Measurements from ENCODE around the gene HMGB2.

Gene HMGB2

DNA sequence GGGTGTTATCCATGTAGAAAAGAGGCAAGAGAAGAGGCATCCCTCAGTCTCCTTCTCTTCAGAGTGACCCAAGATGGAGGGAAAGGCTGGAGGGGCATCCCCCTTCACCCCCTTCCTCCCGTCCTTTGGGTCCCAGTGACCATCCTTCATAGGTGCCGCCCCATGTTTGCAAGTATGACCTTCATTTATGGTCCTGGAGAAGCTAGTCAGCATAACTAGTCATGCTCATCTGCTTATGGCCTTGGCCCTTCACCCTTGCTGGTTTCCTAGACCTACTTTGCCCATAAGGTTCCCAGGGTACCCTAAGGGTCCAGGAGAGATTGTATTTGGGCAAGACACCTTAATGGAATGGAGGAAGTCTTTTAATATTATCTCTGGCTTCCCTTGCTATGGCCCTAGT is 46.7 kb downstream of the HMGB2 start:
- H3K79me2 ChIP-seq (ENCODE audit: control insufficient read depth, low read length), result peaks cover 9% of the 10 kb centered on the region

DNA sequence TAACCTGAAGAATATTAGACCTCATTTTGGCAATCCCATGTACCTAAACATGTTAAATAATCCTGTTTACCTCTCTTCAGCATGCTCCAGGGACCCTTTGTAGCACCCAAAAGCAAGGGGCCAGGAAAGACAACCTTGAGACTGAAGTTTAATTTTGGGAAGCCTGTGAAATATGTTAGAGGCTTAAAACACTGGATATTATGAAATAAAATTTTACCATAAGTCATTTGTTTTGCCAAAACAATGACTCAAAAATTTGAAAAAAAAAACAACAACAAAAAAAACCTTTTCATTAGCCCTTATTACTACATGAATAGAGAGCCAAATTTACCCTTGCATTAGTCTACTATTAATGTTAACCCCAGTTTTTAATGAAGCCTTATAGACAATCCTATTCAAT is 49.7 kb downstream of the HMGB2 start:
- Histone ChIP-seq H3K4me1 (ENCODE audit: control insufficient read depth, low read length) (no peaks in the 10 kb centered on the region), H3K27me3 (ENCODE audit: control insufficient read depth, low read length) (no peaks in the 10 kb centered on the region), H3K27ac (ENCODE audit: low read depth, low read length) (no peak overlapping the region), H3K9me2 (replicated peaks; ENCODE audit: control insufficient read depth, low read length) (no peaks in the 10 kb centered on the region), H3K4me3 (ENCODE audit: low read length) (no peak overlapping the region), H3K9me3 (ENCODE audit: control insufficient read depth, insufficient read depth, low read length) (peaks cover 39% of the 10 kb centered on the region), H3K36me3 (ENCODE audit: control insufficient read depth, low read length) (peaks cover 15% of the 10 kb centered on the region), H3K79me2 (ENCODE audit: control insufficient read depth, low read length) (peaks cover 24% of the 10 kb centered on the region), H4K20me1 (ENCODE audit: control insufficient read depth, insufficient read depth, low read depth, low read length) (no peaks in the 10 kb centered on the region), H3F3A (ENCODE audit: control insufficient read depth, insufficient read depth) (no peaks in the 10 kb centered on the region), H3K4me2 (ENCODE audit: low read length) (no peak overlapping the region)
- TF ChIP-seq, protein P1, sequence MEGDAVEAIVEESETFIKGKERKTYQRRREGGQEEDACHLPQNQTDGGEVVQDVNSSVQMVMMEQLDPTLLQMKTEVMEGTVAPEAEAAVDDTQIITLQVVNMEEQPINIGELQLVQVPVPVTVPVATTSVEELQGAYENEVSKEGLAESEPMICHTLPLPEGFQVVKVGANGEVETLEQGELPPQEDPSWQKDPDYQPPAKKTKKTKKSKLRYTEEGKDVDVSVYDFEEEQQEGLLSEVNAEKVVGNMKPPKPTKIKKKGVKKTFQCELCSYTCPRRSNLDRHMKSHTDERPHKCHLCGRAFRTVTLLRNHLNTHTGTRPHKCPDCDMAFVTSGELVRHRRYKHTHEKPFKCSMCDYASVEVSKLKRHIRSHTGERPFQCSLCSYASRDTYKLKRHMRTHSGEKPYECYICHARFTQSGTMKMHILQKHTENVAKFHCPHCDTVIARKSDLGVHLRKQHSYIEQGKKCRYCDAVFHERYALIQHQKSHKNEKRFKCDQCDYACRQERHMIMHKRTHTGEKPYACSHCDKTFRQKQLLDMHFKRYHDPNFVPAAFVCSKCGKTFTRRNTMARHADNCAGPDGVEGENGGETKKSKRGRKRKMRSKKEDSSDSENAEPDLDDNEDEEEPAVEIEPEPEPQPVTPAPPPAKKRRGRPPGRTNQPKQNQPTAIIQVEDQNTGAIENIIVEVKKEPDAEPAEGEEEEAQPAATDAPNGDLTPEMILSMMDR (IDR thresholded peaks at IDR 0.05; ENCODE audit: low read depth, low read length, poor library complexity, severe bottlenecking), result no peak

More for the DNA sequence above, 46.7 kb downstream of the HMGB2 start:
- Histone ChIP-seq H3F3A (ENCODE audit: control insufficient read depth, insufficient read depth) (no peaks in the 10 kb centered on the region), H3K27ac (ENCODE audit: low read depth, low read length) (no peak overlapping the region), H3K4me3 (ENCODE audit: low read length) (no peak overlapping the region), H4K20me1 (ENCODE audit: control insufficient read depth, insufficient read depth, low read depth, low read length) (no peaks in the 10 kb centered on the region), H3K27me3 (ENCODE audit: control insufficient read depth, low read length) (no peaks in the 10 kb centered on the region), H3K36me3 (ENCODE audit: control insufficient read depth, low read length) (peaks cover 12% of the 10 kb centered on the region), H3K4me2 (ENCODE audit: low read length) (no peak overlapping the region), H3K4me1 (ENCODE audit: control insufficient read depth, low read length) (no peaks in the 10 kb centered on the region), H3K9me2 (replicated peaks; ENCODE audit: control insufficient read depth, low read length) (no peaks in the 10 kb centered on the region), H3K9me3 (ENCODE audit: control insufficient read depth, insufficient read depth, low read length) (peaks cover 31% of the 10 kb centered on the region)
- TF ChIP-seq, protein P1 (IDR thresholded peaks at IDR 0.05; ENCODE audit: low read depth, low read length, poor library complexity, severe bottlenecking), result no peak
- TF ChIP-seq EZH2phosphoT487 (IDR thresholded peaks at IDR 0.05; ENCODE audit: borderline replicate concordance, low read length), result no peak

DNA sequence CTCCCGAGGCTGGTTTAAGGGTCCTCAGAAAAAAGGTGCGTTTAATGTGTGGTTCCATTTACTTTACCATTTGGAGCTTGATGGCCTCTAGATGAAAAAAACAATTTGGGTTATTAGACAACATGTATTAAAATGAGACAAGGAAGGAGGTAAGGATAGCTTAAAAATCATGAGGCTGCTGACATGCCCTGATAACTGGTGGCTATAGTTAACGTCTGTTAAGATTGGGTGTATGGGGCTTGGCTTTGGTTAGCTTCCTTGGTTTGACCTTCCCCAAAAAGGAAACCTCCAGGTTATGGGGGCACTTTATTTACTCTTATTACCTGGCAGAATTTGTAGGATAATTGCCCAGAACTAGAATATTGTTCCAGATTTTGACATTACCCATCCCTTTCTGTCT is 51.5 kb downstream of the HMGB2 start:
- Histone ChIP-seq H3K4me3 (ENCODE audit: low read length) (no peak overlapping the region), H3K79me2 (ENCODE audit: control insufficient read depth, low read length) (peaks cover 18% of the 10 kb centered on the region), H3K9me3 (ENCODE audit: control insufficient read depth, insufficient read depth, low read length) (peaks cover 38% of the 10 kb centered on the region), H3K36me3 (ENCODE audit: control insufficient read depth, low read length) (peaks cover 15% of the 10 kb centered on the region), H3K27me3 (ENCODE audit: control insufficient read depth, low read length) (no peaks in the 10 kb centered on the region), H4K20me1 (ENCODE audit: control insufficient read depth, insufficient read depth, low read depth, low read length) (no peaks in the 10 kb centered on the region), H3K9me2 (replicated peaks; ENCODE audit: control insufficient read depth, low read length) (no peaks in the 10 kb centered on the region), H3F3A (ENCODE audit: control insufficient read depth, insufficient read depth) (no peaks in the 10 kb centered on the region), H3K27ac (ENCODE audit: low read depth, low read length) (no peak overlapping the region), H3K4me2 (ENCODE audit: low read length) (no peak overlapping the region), H3K4me1 (ENCODE audit: control insufficient read depth, low read length) (no peaks in the 10 kb centered on the region)
- no peak for TF ChIP-seq EZH2phosphoT487 (IDR thresholded peaks at IDR 0.05; ENCODE audit: borderline replicate concordance, low read length)
- TF ChIP-seq, protein P1 (IDR thresholded peaks at IDR 0.05; ENCODE audit: low read depth, low read length, poor library complexity, severe bottlenecking), result no peak

DNA sequence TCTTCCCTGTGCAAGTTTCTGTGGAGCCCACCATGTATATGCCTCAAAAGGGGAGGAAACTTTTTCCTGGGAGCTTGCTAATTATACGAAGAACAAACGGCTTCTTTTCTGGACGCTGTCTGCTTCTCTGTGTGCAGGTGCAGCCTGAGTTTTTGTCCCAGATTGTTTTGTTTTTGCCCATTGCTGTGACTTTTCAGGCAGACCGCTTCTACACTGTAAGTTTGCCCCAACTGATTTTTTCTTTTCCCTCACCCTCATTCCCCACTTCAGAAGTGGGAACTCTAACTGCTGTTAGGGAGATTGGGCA is 51.9 kb downstream of the HMGB2 start:
- H3K27ac ChIP-seq (ENCODE audit: low read depth, low read length), result no peak overlapping the region

More for the DNA sequence above, 51.9 kb downstream of the HMGB2 start:
- H3K4me1 ChIP-seq (ENCODE audit: control insufficient read depth, low read length), result no peaks in the 10 kb centered on the region
- no peaks in the 10 kb centered on the region for H3K9me2 ChIP-seq (replicated peaks; ENCODE audit: control insufficient read depth, low read length)
- no peak overlapping the region for H3K4me3 ChIP-seq (ENCODE audit: low read length)
- peaks cover 18% of the 10 kb centered on the region for H3K79me2 ChIP-seq (ENCODE audit: control insufficient read depth, low read length)
- H3K27me3 ChIP-seq (ENCODE audit: control insufficient read depth, low read length), result no peaks in the 10 kb centered on the region
- H3K36me3 ChIP-seq (ENCODE audit: control insufficient read depth, low read length), result peaks cover 15% of the 10 kb centered on the region
- peaks cover 35% of the 10 kb centered on the region for H3K9me3 ChIP-seq (ENCODE audit: control insufficient read depth, insufficient read depth, low read length)
- TF ChIP-seq EZH2phosphoT487 (IDR thresholded peaks at IDR 0.05; ENCODE audit: borderline replicate concordance, low read length), result no peak
- TF ChIP-seq, protein P1 (IDR thresholded peaks at IDR 0.05; ENCODE audit: low read depth, low read length, poor library complexity, severe bottlenecking), result no peak
- no peaks in the 10 kb centered on the region for H4K20me1 ChIP-seq (ENCODE audit: control insufficient read depth, insufficient read depth, low read depth, low read length)
- H3K4me2 ChIP-seq (ENCODE audit: low read length), result no peak overlapping the region
- no peaks in the 10 kb centered on the region for H3F3A ChIP-seq (ENCODE audit: control insufficient read depth, insufficient read depth)
